KMS-11 (cell line): ENCODE results near the gene CEP120.

Experiments used
- H2AFZ ChIP-seq: fragments of 200-600 bp; sonication (generic); 2 replicates; pipeline ENCODE4 v1.6.1; 2016; ENCODE audit warnings: antibody characterized with exemption, mixed run types, low read depth
- H3K27ac ChIP-seq: fragments of 200-600 bp; sonication (generic); 2 replicates; pipeline ENCODE4 v1.6.1; 2016; ENCODE audit warnings: mild to moderate bottlenecking, mixed run types
- H3K27me3 ChIP-seq: fragments of 200-600 bp; sonication (generic); 2 replicates; pipeline ENCODE4 v1.6.1; 2017; ENCODE audit warnings: mild to moderate bottlenecking, low read depth, mixed run types, moderate library complexity; ENCODE audit not compliant: insufficient read depth
- H3K36me3 ChIP-seq: fragments of 200-600 bp; sonication (generic); 2 replicates; pipeline ENCODE4 v1.6.1; 2017; ENCODE audit warnings: mild to moderate bottlenecking, mixed run types; ENCODE audit not compliant: insufficient read depth
- H3K4me1 ChIP-seq: fragments of 200-600 bp; sonication (generic); 2 replicates; pipeline ENCODE4 v1.6.1; 2016; ENCODE audit warnings: mild to moderate bottlenecking, low read depth, mixed run types; ENCODE audit not compliant: poor library complexity, severe bottlenecking
- H3K4me2 ChIP-seq: fragments of 200-600 bp; sonication (generic); 2 replicates; pipeline ENCODE4 v1.7.0; 2016; ENCODE audit warnings: mild to moderate bottlenecking, mixed run types
- H3K4me3 ChIP-seq: fragments of 200-600 bp; sonication (generic); IDR thresholded peaks from 2 replicates; pipeline ENCODE4 v1.6.1; 2017; ENCODE audit warnings: low read depth, low read length, mixed read lengths; ENCODE audit not compliant: insufficient read depth
- H3K79me2 ChIP-seq: fragments of 200-600 bp; sonication (generic); 2 replicates; pipeline ENCODE4 v1.6.1; 2016; ENCODE audit warnings: low read depth, mixed run types; ENCODE audit not compliant: insufficient read depth
- H3K9ac ChIP-seq: fragments of 200-600 bp; sonication (generic); 2 replicates; pipeline ENCODE4 v1.6.1; 2016; ENCODE audit warnings: mild to moderate bottlenecking, mixed run types
- H4K20me1 ChIP-seq: fragments of 200-600 bp; sonication (generic); 2 replicates; pipeline ENCODE4 v1.6.1; 2016; ENCODE audit warnings: mild to moderate bottlenecking, mixed run types; ENCODE audit not compliant: insufficient read depth
- CTCF ChIP-seq: fragments of 200-600 bp; sonication (generic); conservative IDR thresholded peaks from 2 replicates; pipeline ENCODE4 v1.6.1; 2017; ENCODE audit warnings: low read depth, mild to moderate bottlenecking, antibody characterized with exemption, low read length, moderate library complexity, mixed read lengths

CEP120 gene

GRCh38 chr5:123450640-123451039 is 27.4 kb upstream of the CEP120 start:
- peaks cover 82% of the 10 kb centered on the region for H3K4me1 ChIP-seq

GRCh38 chr5:123450114-123450513 is 26.9 kb upstream of the CEP120 start:
- Histone ChIP-seq H2AFZ (no peak overlapping the region), H3K4me3 (no peak overlapping the region), H3K36me3 (no peaks in the 10 kb centered on the region), H3K9ac (no peak overlapping the region), H3K4me2 (peak overlapping the region; percentile 40; the same call in 1 of the 2 replicates), H3K27ac (no peak overlapping the region), H3K79me2 (no peaks in the 10 kb centered on the region), H3K4me1 (peaks cover 77% of the 10 kb centered on the region), H4K20me1 (no peaks in the 10 kb centered on the region), H3K27me3 (peaks cover 33% of the 10 kb centered on the region)
- no peak for TF ChIP-seq CTCF

More at GRCh38 chr5:123450640-123451039, 27.4 kb upstream of the CEP120 start:
- Histone ChIP-seq H2AFZ (no peak overlapping the region), H3K4me3 (no peak overlapping the region), H3K36me3 (no peaks in the 10 kb centered on the region), H3K9ac (no peak overlapping the region), H3K4me2 (peak overlapping the region; percentile 40), H4K20me1 (no peaks in the 10 kb centered on the region), H3K79me2 (no peaks in the 10 kb centered on the region), H3K27me3 (peaks cover 28% of the 10 kb centered on the region), H3K27ac (no peak overlapping the region; the same call in 1 of the 2 replicates)
- no peak for TF ChIP-seq CTCF

GRCh38 chr5:123449424-123449974 is 26.3 kb upstream of the CEP120 start:
- H3K36me3 ChIP-seq, result no peaks in the 10 kb centered on the region
- H3K79me2 ChIP-seq, result no peaks in the 10 kb centered on the region
- no peak overlapping the region for H3K27ac ChIP-seq
- no peak overlapping the region for H3K9ac ChIP-seq
- no peak overlapping the region for H3K4me3 ChIP-seq
- no peak overlapping the region for H2AFZ ChIP-seq
- H3K4me1 ChIP-seq, result peaks cover 71% of the 10 kb centered on the region
- TF ChIP-seq CTCF, result no peak
- H3K27me3 ChIP-seq, result peaks cover 34% of the 10 kb centered on the region
- H3K4me2 ChIP-seq, result no peak overlapping the region; the same call in 1 of the 2 replicates
- no peaks in the 10 kb centered on the region for H4K20me1 ChIP-seq

GRCh38 chr5:123448743-123449142 is 25.5 kb upstream of the CEP120 start:
- Histone ChIP-seq H3K27ac (no peak overlapping the region), H3K4me3 (no peak overlapping the region), H2AFZ (no peak overlapping the region), H3K9ac (no peak overlapping the region), H4K20me1 (no peaks in the 10 kb centered on the region), H3K79me2 (no peaks in the 10 kb centered on the region), H3K4me2 (no peak overlapping the region; the same call in 1 of the 2 replicates), H3K4me1 (peaks cover 63% of the 10 kb centered on the region), H3K36me3 (no peaks in the 10 kb centered on the region), H3K27me3 (peaks cover 34% of the 10 kb centered on the region)
- TF ChIP-seq CTCF, result no peak
